ENCODE data around the gene KICS2. TPM values are rescaled to one million over a fixed set of nuclear protein-coding genes. Genes with fewer than 3 reads are reported as not detected.

Gene KICS2
- polyA plus RNA-seq, 1 experiment: 3.3 TPM

Small RNA genes within 50 kb of the gene (small RNA-seq; reads per million reads assigned to genes)
- gene RNU5A-7P (ENCODE audit: insufficient read length, low read depth) (not detected), gene RNU6-1009P (ENCODE audit: insufficient read length, low read depth) (not detected)

Other genes starting within 250 kb of the KICS2 start
- 0.22 and 0.29 TPM in 2 replicates for gene C12orf56, start 168.5 kb upstream of the KICS2 start, polyA plus RNA-seq (2011; rRNA removed)
- gene XPOT, start 182.1 kb upstream of the KICS2 start, polyA plus RNA-seq (2011; rRNA removed): 127 and 183 TPM in 2 replicates
- 17.8 and 27.2 TPM in 2 replicates for gene TBK1, start 229.8 kb upstream of the KICS2 start, polyA plus RNA-seq (2011; rRNA removed)